Small intestine (tissue), 7 donors: ENCODE results near the gene DCAF17. TPM values are rescaled to one million over a fixed set of nuclear protein-coding genes. Genes with fewer than 3 reads are reported as not detected.

Source experiments
- DNase-seq, 2 donors: peaks; one replicate each; pipeline versions ENCODE4 v3.0.0 to v3.0.0-alpha.2; 2013
- FAIRE-seq: peaks from 2 replicates; lab custom pipeline; 2012; peaks lifted over from hg19 to GRCh38; lab: Jason Lieb, UNC
- H3K27ac ChIP-seq, 3 donors: one replicate each; pipeline ENCODE4 v1.5.1; 2013; ENCODE audit warnings: low read length in 2 of 3, mild to moderate bottlenecking in 2 of 3, control low read depth in 1 of 3, inconsistent platforms in 1 of 3, low read depth in 1 of 3, moderate library complexity in 1 of 3
- H3K27me3 ChIP-seq, 3 donors: one replicate each; pipeline ENCODE4 v1.6.1; 2013; ENCODE audit warnings: low read length in 3 of 3, inconsistent platforms in 1 of 3; ENCODE audit not compliant: control insufficient read depth in 3 of 3, insufficient read depth in 3 of 3
- H3K36me3 ChIP-seq, 3 donors: one replicate each; pipeline ENCODE4 v1.6.1; 2013; ENCODE audit warnings: low read length in 3 of 3, inconsistent platforms in 1 of 3, low read depth in 1 of 3, mild to moderate bottlenecking in 1 of 3, moderate library complexity in 1 of 3; ENCODE audit not compliant: control insufficient read depth in 3 of 3, insufficient read depth in 2 of 3
- H3K4me1 ChIP-seq, 3 donors: one replicate each; pipeline ENCODE4 v1.6.1; 2013; ENCODE audit warnings: low read length in 2 of 3, inconsistent platforms in 1 of 3, low read depth in 1 of 3, mild to moderate bottlenecking in 1 of 3, moderate library complexity in 1 of 3; ENCODE audit not compliant: control insufficient read depth in 3 of 3, insufficient read depth in 2 of 3
- H3K4me3 ChIP-seq, 3 donors: one replicate each; pipeline ENCODE4 v1.5.1; 2013; ENCODE audit warnings: low read length in 3 of 3, control low read depth in 1 of 3, inconsistent platforms in 1 of 3, low read depth in 1 of 3, mild to moderate bottlenecking in 1 of 3, moderate library complexity in 1 of 3
- H3K9me3 ChIP-seq, 2 donors: one replicate each; pipeline ENCODE4 v1.6.1; 2013; ENCODE audit warnings: low read depth in 1 of 2, low read length in 1 of 2; ENCODE audit not compliant: control insufficient read depth in 2 of 2, insufficient read depth in 1 of 2
- WGBS, 3 donors: extraction: QIAGEN DNeasy Blood & Tissue Kit; methylation state at CpG; one replicate each; pipeline ENCODE4 v1.1.7; 2013; 5-methylcytosine and 5-hydroxymethylcytosine counted together
- polyA plus RNA-seq, 4 donors: library from polyadenylated mRNA; stranded (reverse) in 3 of 4; unstranded in 1 of 4; fragments of 200-250 nt in 3 of 4; fragments of 120-200 nt in 1 of 4; gene quantifications; one replicate each; pipeline versions ENCODE4 v1.2.1 to v1.2.3, GENCODE V29; 2013
- donor health status: healthy with polysubstance abuse.
- donor health status: control.
- donor health status: control.
- donor health status: Bipolar disorder and iron deficiency.
- donor health status: healthy.

Gene DCAF17
- polyA plus RNA-seq, 4 donors, result 3.5 to 19.3 (median 5.7) TPM

DNA sequence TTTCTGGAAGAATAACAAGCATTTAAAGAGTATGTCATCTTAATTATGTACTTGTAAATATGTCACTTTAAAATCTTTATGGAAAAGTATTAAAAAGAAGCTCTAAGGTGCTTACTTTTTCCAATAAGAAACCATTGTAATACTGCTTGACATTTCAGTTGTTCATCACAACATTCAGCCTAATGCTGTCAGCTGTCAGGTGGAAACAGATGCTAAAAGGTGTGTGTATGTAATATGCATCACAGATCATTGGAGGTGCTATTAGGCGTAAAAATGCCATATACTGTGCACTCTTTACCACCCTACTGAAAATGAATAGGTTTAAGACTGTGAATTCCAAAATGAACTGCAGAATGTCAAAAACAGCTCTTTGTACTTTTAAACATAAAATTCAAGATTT is 40.5 kb upstream of the DCAF17 start:
- Histone ChIP-seq H3K4me1 (no peaks in the 10 kb centered on the region), H3K27me3 (no peaks in the 10 kb centered on the region), H3K27ac (no peak overlapping the region), H3K4me3 (no peak overlapping the region), H3K9me3 (peaks cover 0 to 5% of the 10 kb centered on the region in 2 donors), H3K36me3 (no peaks in the 10 kb centered on the region)
- no peak for FAIRE-seq
- WGBS, 3 donors, result 94 to 100% (median 94%) methylated on average over 1 of the region's 1 CpG
- DNase-seq, result no peak

DNA sequence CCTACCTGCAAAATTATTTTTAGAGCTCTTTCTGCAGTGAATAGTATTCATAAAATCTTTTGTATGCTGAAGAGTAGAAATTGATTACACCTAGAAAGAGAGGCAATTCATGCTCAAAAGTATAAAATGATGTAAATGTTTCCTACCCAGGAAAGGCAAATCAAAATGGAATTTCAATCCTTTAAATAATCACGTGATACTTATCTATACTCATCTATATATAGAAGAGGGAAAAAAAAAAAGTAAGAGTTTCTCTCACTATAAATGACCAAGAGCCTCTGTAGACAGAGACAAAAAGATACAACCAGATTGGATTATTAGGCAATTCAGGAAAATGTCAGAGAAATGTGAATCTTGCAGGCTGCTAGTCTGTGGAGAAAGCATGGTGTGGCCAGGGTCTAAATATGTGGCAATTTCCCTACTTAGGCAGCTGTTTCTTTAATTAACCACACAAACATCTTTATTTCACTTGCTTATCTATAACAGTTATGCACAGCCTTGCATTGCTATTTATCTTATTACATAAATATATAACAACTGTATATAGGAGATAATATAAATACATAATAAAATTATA is 39.8 kb upstream of the DCAF17 start:
- Histone ChIP-seq H3K36me3 (no peaks in the 10 kb centered on the region), H3K4me1 (no peaks in the 10 kb centered on the region), H3K27me3 (no peaks in the 10 kb centered on the region), H3K9me3 (peaks cover 0 to 5% of the 10 kb centered on the region in 2 donors), H3K4me3 (no peak overlapping the region), H3K27ac (no peak overlapping the region)
- 69 to 75% (median 70%) methylated on average over 1 of the region's 1 CpG for WGBS, 3 donors
- no peak for FAIRE-seq
- DNase-seq, result no peak

DNA sequence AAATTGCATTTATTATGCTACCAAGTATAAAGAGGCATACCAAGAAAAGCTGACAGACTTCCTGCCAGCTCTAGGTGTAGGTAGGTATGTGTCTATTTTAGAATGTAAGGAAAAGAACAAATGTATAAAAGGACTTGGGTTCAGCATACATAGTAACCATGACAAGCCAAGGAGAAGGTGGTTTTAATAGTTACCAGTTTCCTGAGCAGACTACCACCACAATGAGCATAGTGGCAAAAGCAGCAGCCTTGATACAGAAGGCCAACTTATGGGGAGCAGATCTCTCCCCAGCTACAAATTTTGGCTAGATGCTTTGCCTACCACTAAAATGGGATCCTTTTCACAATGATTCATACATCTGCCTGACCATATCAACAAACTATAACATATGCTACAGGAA is 34.7 kb upstream of the DCAF17 start:
- Histone ChIP-seq H3K36me3 (no peaks in the 10 kb centered on the region), H3K4me1 (no peaks in the 10 kb centered on the region), H3K9me3 (peaks cover 0 to 5% of the 10 kb centered on the region in 2 donors), H3K4me3 (no peak overlapping the region), H3K27ac (no peak overlapping the region), H3K27me3 (no peaks in the 10 kb centered on the region)
- DNase-seq (no peak), FAIRE-seq (no peak)

DNA sequence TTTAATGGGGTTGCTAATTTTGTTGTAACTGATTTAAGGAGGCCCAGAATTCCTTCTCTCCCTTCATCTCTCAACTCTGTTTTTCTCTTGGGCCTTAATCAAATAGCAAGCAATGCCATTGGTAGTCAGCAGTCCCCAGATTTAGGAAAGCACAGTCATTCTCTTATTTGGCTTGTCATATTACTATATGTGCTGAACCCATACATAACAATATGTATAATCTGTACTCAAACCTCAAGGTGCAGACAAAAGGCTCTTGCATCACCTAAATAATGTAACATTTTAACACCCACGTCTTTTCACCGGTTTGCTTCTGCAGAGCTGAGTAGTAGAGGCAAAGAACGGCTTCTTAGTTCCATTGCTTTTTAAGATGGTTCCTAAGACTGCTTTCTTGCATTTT is 33.6 kb upstream of the DCAF17 start:
- Histone ChIP-seq H3K4me1 (no peaks in the 10 kb centered on the region), H3K27ac (no peak overlapping the region), H3K36me3 (no peaks in the 10 kb centered on the region), H3K4me3 (no peak overlapping the region), H3K9me3 (peaks cover 0 to 5% of the 10 kb centered on the region in 2 donors), H3K27me3 (no peaks in the 10 kb centered on the region)
- WGBS, 3 donors, result 92 to 99% (median 95%) methylated on average over 3 of the region's 3 CpGs
- FAIRE-seq, result no peak
- no peak for DNase-seq

DNA sequence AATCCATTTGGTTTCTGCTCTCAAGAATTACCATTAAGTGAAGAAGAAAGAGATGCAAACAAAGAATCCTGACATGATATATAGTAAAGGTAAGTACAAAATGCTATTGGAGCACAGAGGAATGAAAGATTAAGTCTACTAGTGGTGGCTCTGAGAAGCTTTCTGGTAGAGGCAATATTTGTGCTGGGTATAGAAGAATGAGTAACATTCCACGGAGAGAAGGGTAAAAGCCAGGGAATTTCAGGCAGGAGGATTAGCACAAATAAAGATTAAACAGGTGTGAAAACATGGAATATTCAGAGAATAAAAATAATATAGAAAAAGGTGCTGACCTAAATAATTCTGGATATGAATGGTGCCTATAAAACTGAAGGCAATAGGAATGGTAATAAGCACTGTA is 32.1 kb upstream of the DCAF17 start:
- no peak for FAIRE-seq
- H3K27ac ChIP-seq, result no peak overlapping the region

DNA sequence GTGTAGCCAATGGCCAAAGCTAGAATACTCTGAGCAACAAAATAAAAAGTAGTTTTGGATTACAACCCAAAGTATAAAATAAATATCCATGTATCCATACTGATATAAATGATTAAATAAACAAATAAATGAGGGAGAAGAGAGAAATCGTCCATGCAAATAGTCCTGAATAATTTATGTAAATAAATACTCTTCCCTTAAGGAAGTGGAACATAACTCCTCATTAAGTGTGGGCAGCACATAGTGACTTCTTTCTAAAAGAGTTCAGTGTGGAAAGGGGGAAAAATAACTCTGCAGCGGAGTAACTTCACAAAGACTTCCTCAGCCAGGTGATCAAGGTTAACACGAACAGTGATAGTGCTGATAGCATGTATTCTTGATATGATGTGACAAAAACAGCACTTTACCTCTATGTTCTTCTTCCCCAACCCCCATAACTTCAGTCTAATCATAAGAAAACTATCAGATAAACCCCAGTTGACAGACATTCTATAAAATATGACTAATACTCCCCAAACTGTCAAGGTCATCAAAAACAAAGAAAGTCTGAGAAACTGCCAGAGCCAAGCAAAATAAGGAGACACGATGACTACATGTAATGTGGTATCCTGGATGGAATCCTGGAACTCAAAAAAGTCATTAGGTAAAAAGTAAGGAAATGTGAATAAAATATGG is 31.0 kb upstream of the DCAF17 start:
- 80 to 88% (median 83%) methylated on average over 4 of the region's 4 CpGs for WGBS, 3 donors
- Histone ChIP-seq H3K9me3 (no peaks in the 10 kb centered on the region), H3K4me1 (no peaks in the 10 kb centered on the region), H3K27ac (no peak overlapping the region), H3K4me3 (no peak overlapping the region), H3K27me3 (no peaks in the 10 kb centered on the region), H3K36me3 (no peaks in the 10 kb centered on the region)
- no peak for DNase-seq
- no peak for FAIRE-seq

More for the DNA sequence above, 32.1 kb upstream of the DCAF17 start:
- Histone ChIP-seq H3K4me1 (no peaks in the 10 kb centered on the region), H3K36me3 (no peaks in the 10 kb centered on the region), H3K9me3 (peaks cover 0 to 2% of the 10 kb centered on the region in 2 donors), H3K27me3 (no peaks in the 10 kb centered on the region), H3K4me3 (no peak overlapping the region)
- 91 to 97% (median 96%) methylated on average over 1 of the region's 1 CpG for WGBS, 3 donors
- DNase-seq, result no peak

DNA sequence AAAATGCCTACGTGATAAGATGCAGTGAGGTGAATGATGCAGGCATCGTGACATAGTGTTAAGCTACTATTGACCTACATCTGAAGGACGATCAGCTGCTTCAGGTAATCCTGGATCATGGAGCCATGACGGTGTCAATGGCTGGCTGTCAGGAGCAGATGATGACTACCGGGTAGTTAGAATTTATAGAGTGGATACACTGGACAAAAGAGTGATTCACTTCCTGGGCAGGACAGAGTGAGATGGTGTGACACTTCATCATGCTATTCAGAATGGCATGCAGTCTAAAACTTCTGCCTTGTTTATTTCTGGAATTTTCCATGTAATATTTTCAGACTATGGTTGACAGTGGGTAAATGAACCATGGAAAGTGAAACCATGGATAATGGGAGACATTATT is 29.8 kb upstream of the DCAF17 start:
- no peak for FAIRE-seq
- Histone ChIP-seq H3K27ac (no peak overlapping the region), H3K4me3 (no peak overlapping the region), H3K27me3 (no peaks in the 10 kb centered on the region), H3K9me3 (no peaks in the 10 kb centered on the region), H3K4me1 (no peaks in the 10 kb centered on the region), H3K36me3 (no peaks in the 10 kb centered on the region)
- 82 to 93% (median 87%) methylated on average over 5 of the region's 5 CpGs for WGBS, 3 donors
- DNase-seq, result no peak

DNA sequence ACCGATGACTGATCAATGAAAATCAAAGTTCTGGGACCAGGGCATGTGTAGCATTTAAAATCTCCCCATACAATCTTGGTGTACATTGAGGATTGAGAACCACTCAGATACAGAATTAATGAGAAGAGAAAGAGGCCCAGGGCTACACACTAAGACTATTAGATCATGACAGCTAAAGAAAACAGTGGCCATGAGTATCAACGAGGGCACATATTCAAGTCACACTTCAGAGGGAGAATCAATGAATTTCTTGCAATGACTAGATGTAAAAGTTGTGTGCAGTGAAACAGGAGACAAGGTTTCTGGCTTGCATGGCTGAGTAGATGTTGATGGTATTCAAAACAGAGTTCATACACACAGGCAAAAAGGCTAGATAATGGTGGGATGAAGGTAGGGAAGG is 29.3 kb upstream of the DCAF17 start:
- Histone ChIP-seq H3K4me3 (no peak overlapping the region), H3K36me3 (no peaks in the 10 kb centered on the region), H3K27ac (no peak overlapping the region), H3K4me1 (no peaks in the 10 kb centered on the region), H3K9me3 (no peaks in the 10 kb centered on the region), H3K27me3 (no peaks in the 10 kb centered on the region)
- DNase-seq (no peak), FAIRE-seq (no peak)
- WGBS, 3 donors, result 87 to 94% (median 87%) methylated on average over 2 of the region's 2 CpGs

DNA sequence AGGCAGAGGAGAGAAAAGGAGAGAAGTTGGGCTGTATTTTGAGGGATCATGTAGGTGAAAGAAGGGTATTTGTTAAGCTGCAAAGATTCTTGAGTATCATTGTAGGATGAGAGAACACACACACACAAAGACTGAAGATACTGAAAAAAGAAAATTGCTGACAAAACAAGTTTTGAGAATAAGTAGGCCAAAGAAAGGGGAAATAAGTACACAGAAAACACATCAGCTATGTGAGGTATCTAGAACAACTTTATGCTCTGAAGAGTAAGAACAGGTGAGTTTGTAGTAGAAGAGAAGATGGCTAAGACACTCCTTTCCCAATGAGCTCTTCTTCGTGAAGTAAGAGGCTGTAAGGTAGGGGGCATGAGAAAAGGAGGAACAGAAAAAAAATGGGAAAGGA is 28.5 kb upstream of the DCAF17 start:
- FAIRE-seq, result no peak

More for the DNA sequence above, 28.5 kb upstream of the DCAF17 start:
- WGBS, 3 donors, result 94 to 100% (median 96%) methylated on average over 1 of the region's 1 CpG
- Histone ChIP-seq H3K36me3 (no peaks in the 10 kb centered on the region), H3K4me3 (no peak overlapping the region), H3K27ac (no peak overlapping the region), H3K27me3 (no peaks in the 10 kb centered on the region), H3K9me3 (no peaks in the 10 kb centered on the region), H3K4me1 (no peaks in the 10 kb centered on the region)
- no peak for DNase-seq
